ENCODE data around the gene PAK1. TPM values are rescaled to one million over a fixed set of nuclear protein-coding genes. Genes with fewer than 3 reads are reported as not detected.
A peak's percentile ranks its signal among the peaks of the same experiment; 100 is the strongest.

PAK1 gene
- total RNA-seq, 1 experiment from 2014 or later = 80.0 TPM

GRCh38 chr11:77278595-77279506, 195.0 kb downstream of the PAK1 start:
- Histone ChIP-seq H3K4me2 (peak overlapping the region; percentile 9), H3K9me3 (ENCODE audit: insufficient read depth, low read depth) (peaks cover 12% of the 10 kb centered on the region; the same call in 1 of the 2 replicates), H3K4me3 (no peak overlapping the region), H3K36me3 (ENCODE audit: low read depth) (no peaks in the 10 kb centered on the region), H3F3A (ENCODE audit: insufficient read depth, low read depth) (no peaks in the 10 kb centered on the region), H2AFZ (no peak overlapping the region), H3K27me3 (ENCODE audit: insufficient read depth, low read depth) (no peaks in the 10 kb centered on the region), H3K27ac (no peak overlapping the region), H3K9me2 (ENCODE audit: insufficient read depth) (no peaks in the 10 kb centered on the region), H4K20me1 (ENCODE audit: insufficient read depth) (no peaks in the 10 kb centered on the region), H3K4me1 (replicated peaks; ENCODE audit: insufficient read depth) (peaks cover 11% of the 10 kb centered on the region), H3K79me2 (ENCODE audit: low read depth) (no peaks in the 10 kb centered on the region)
- DNase-seq = no peak
- TF ChIP-seq CTCF (conservative IDR thresholded peaks at IDR 0.05) = no peak
- TF ChIP-seq EZH2 (IDR thresholded peaks at IDR 0.05; ENCODE audit: low read depth) = no peak
- BruUV-seq (replicated peaks) = no TSS peak
- intact Hi-C loops (cut with micrococcal nuclease; ENCODE audit: unreplicated experiment) = no loop called here
- CTCF ChIA-PET = interaction anchor here (0.6 kb wide), 1 partner anchor 16 kb away, joined by 4 read pairs; no protein-coding TSS in a partner anchor
- POLR2A ChIA-PET (ENCODE audit: unreplicated experiment) = interaction anchor here (0.7 kb wide), 1 partner anchor 511 kb away, joined by 3 read pairs; no protein-coding TSS in a partner anchor

- H3K4me1 ChIP-seq (replicated peaks; ENCODE audit: insufficient read depth) = peaks cover 11% of the 10 kb centered on the region
- no peaks in the 10 kb centered on the region for H3K36me3 ChIP-seq (ENCODE audit: low read depth)
- H3F3A ChIP-seq (ENCODE audit: insufficient read depth, low read depth) = no peaks in the 10 kb centered on the region
- H3K9me2 ChIP-seq (ENCODE audit: insufficient read depth) = 0 out of 2 replicates have a peak, but pooled peaks cover 8% of the 10 kb centered on the region
- no peak overlapping the region for H3K4me2 ChIP-seq
- no peak overlapping the region for H3K27ac ChIP-seq
- no peaks in the 10 kb centered on the region for H4K20me1 ChIP-seq (ENCODE audit: insufficient read depth)
- intact Hi-C loops (cut with micrococcal nuclease; ENCODE audit: unreplicated experiment) = no loop called here
- no TSS peak for BruUV-seq (replicated peaks)
- no peaks in the 10 kb centered on the region for H3K79me2 ChIP-seq (ENCODE audit: low read depth)
- ChIA-PET POLR2A (ENCODE audit: unreplicated experiment) (no interaction called here), CTCF (no interaction called here)
- H3K9me3 ChIP-seq (ENCODE audit: insufficient read depth, low read depth) = peaks cover 12% of the 10 kb centered on the region; the same call in 1 of the 2 replicates
- H3K27me3 ChIP-seq (ENCODE audit: insufficient read depth, low read depth) = no peaks in the 10 kb centered on the region
- H2AFZ ChIP-seq = 0 out of 2 replicates have a peak overlapping the region, but pooled peaks have one; percentile 6
- no peak overlapping the region for H3K4me3 ChIP-seq
- TF ChIP-seq EZH2 (IDR thresholded peaks at IDR 0.05; ENCODE audit: low read depth) (no peak), CTCF (conservative IDR thresholded peaks at IDR 0.05) (no peak)
- no peak for DNase-seq
Measured at GRCh38 chr11:77276271-77276670, 197.6 kb downstream of the PAK1 start.

Other genes starting within 250 kb of the PAK1 start
- not detected in 2 replicates for gene GDPD4, start 172.4 kb downstream of the PAK1 start, total RNA-seq (2021)
- gene AQP11, start 115.9 kb upstream of the PAK1 start, total RNA-seq (2021) = 1.1 and 1.4 TPM in 2 replicates
- 190 and 232 TPM in 2 replicates for gene CLNS1A, start 163.7 kb upstream of the PAK1 start, total RNA-seq (2021)